HK-2 (cell line): ENCODE measurements around the gene TOX3.

Experiments used
- DNase-seq: peaks from one replicate; pipeline ENCODE4 v3.0.0-alpha.2; 2018; ENCODE audit not compliant: unreplicated experiment

TOX3 gene

GRCh38 chr16:52537516-52537915 lies 9.4 kb downstream of the TOX3 start:
- DNase-seq: no peak

GRCh38 chr16:52535076-52535475 lies 11.9 kb downstream of the TOX3 start:
- no peak for DNase-seq

- no peak for DNase-seq
Measured at GRCh38 chr16:52533296-52533695, 13.6 kb downstream of the TOX3 start.

GRCh38 chr16:52532384-52532783 lies 14.6 kb downstream of the TOX3 start:
- DNase-seq: no peak

- DNase-seq: no peak
Measured at GRCh38 chr16:52529226-52529625, 17.7 kb downstream of the TOX3 start.

GRCh38 chr16:52528393-52529065 lies 18.4 kb downstream of the TOX3 start:
- DNase-seq: no peak

GRCh38 chr16:52526830-52527229 lies 20.1 kb downstream of the TOX3 start:
- DNase-seq: no peak

- no peak for DNase-seq
Measured at GRCh38 chr16:52526116-52526828, 20.7 kb downstream of the TOX3 start.

GRCh38 chr16:52521570-52521969 lies 25.4 kb downstream of the TOX3 start:
- DNase-seq: no peak

- no peak for DNase-seq
Measured at GRCh38 chr16:52518884-52519283, 28.1 kb downstream of the TOX3 start.

GRCh38 chr16:52515068-52515671 lies 31.8 kb downstream of the TOX3 start:
- DNase-seq: no peak

- no peak for DNase-seq
Measured at GRCh38 chr16:52512297-52512987, 34.5 kb downstream of the TOX3 start.

GRCh38 chr16:52501746-52502145 lies 45.2 kb downstream of the TOX3 start:
- no peak for DNase-seq

GRCh38 chr16:52500963-52501362 lies 46.0 kb downstream of the TOX3 start:
- no peak for DNase-seq

- DNase-seq: no peak
Measured at GRCh38 chr16:52499060-52499440, 47.9 kb downstream of the TOX3 start.

- no peak for DNase-seq
Measured at GRCh38 chr16:52498328-52499059, 48.4 kb downstream of the TOX3 start.

- DNase-seq: no peak
Measured at GRCh38 chr16:52497067-52497816, 49.7 kb downstream of the TOX3 start.

GRCh38 chr16:52496051-52496876 lies 50.7 kb downstream of the TOX3 start:
- DNase-seq: no peak

- no peak for DNase-seq
Measured at GRCh38 chr16:52494621-52495020, 52.3 kb downstream of the TOX3 start.

GRCh38 chr16:52494145-52494544 lies 52.8 kb downstream of the TOX3 start:
- DNase-seq: no peak
